Epidermal melanocyte (primary cell): ENCODE results near the gene NR4A3.
"Not testable (repeated sequence)": the region's sequence is repeated elsewhere in the genome, so short reads cannot be mapped to it uniquely, and the experiment has no call there.

Source experiments
- DNase-seq: peaks from one replicate; pipeline ENCODE4 v3.0.0; 2011; ENCODE audit warnings: low spot score; ENCODE audit not compliant: insufficient read length

NR4A3 gene

GRCh38 chr9:99832558-99832864 is 10.8 kb downstream of the NR4A3 start:
- DNase-seq, result no peak

GRCh38 chr9:99833735-99834134 is 12.1 kb downstream of the NR4A3 start:
- DNase-seq, result no peak

GRCh38 chr9:99834474-99834873 is 12.8 kb downstream of the NR4A3 start:
- no peak for DNase-seq

- DNase-seq, result no peak
Measured at GRCh38 chr9:99835142-99835541, 13.5 kb downstream of the NR4A3 start.

GRCh38 chr9:99835581-99835980 is 13.9 kb downstream of the NR4A3 start:
- no peak for DNase-seq

- DNase-seq, result no peak
Measured at GRCh38 chr9:99840072-99840471, 18.4 kb downstream of the NR4A3 start.

- no peak for DNase-seq
Measured at GRCh38 chr9:99845063-99845462, 23.4 kb downstream of the NR4A3 start.

- no peak for DNase-seq
Measured at GRCh38 chr9:99848447-99848846, 26.8 kb downstream of the NR4A3 start.

- DNase-seq, result no peak
Measured at GRCh38 chr9:99850736-99851499, 29.2 kb downstream of the NR4A3 start.

- no peak for DNase-seq
Measured at GRCh38 chr9:99851500-99851822, 29.8 kb downstream of the NR4A3 start.

- DNase-seq, result no peak
Measured at GRCh38 chr9:99852617-99853016, 30.9 kb downstream of the NR4A3 start.

GRCh38 chr9:99855467-99856176 is 33.9 kb downstream of the NR4A3 start:
- DNase-seq, result no peak

GRCh38 chr9:99857576-99857975 is 35.9 kb downstream of the NR4A3 start:
- DNase-seq, result not testable (repeated sequence)

GRCh38 chr9:99858087-99858486 is 36.4 kb downstream of the NR4A3 start:
- DNase-seq, result no peak

- no peak for DNase-seq
Measured at GRCh38 chr9:99859243-99859980, 37.7 kb downstream of the NR4A3 start.

GRCh38 chr9:99860266-99860665 is 38.6 kb downstream of the NR4A3 start:
- no peak for DNase-seq

GRCh38 chr9:99863955-99864354 is 42.3 kb downstream of the NR4A3 start:
- no peak for DNase-seq

GRCh38 chr9:99866398-99866797 is 44.7 kb downstream of the NR4A3 start:
- no peak for DNase-seq

- DNase-seq, result no peak
Measured at GRCh38 chr9:99867536-99867935, 45.9 kb downstream of the NR4A3 start.

GRCh38 chr9:99867968-99868367 is 46.3 kb downstream of the NR4A3 start:
- no peak for DNase-seq

- no peak for DNase-seq
Measured at GRCh38 chr9:99868845-99869244, 47.2 kb downstream of the NR4A3 start.

- no peak for DNase-seq
Measured at GRCh38 chr9:99870126-99870525, 48.4 kb downstream of the NR4A3 start.

- DNase-seq, result no peak
Measured at GRCh38 chr9:99873531-99873930, 51.8 kb downstream of the NR4A3 start.
